ENCODE results near the gene CNKSR1. TPM values are rescaled to one million over a fixed set of nuclear protein-coding genes. Genes with fewer than 3 reads are reported as not detected.

CNKSR1 gene
- total RNA-seq, 4 donors from 2014 or later: 0.29 to 13.3 (median 7.2) TPM

GRCh38 chr1:26237230-26237966 lies 60.1 kb downstream of the CNKSR1 start:
- no peak for DNase-seq
- H3K36me3 ChIP-seq: no peaks in the 10 kb centered on the region
- intact Hi-C loops (cut with DNase I; ENCODE audit: low total_unique reads): no loop called here
- no peaks in the 10 kb centered on the region for H3K27me3 ChIP-seq
- no peaks in the 10 kb centered on the region for H3K9me3 ChIP-seq
- H3K27ac ChIP-seq: no peak overlapping the region
- H3K4me1 ChIP-seq: no peaks in the 10 kb centered on the region
- no peak overlapping the region for H3K4me3 ChIP-seq
- no peak for TF ChIP-seq POLR2A (IDR thresholded peaks at IDR 0.05)
- TF ChIP-seq, protein P1, sequence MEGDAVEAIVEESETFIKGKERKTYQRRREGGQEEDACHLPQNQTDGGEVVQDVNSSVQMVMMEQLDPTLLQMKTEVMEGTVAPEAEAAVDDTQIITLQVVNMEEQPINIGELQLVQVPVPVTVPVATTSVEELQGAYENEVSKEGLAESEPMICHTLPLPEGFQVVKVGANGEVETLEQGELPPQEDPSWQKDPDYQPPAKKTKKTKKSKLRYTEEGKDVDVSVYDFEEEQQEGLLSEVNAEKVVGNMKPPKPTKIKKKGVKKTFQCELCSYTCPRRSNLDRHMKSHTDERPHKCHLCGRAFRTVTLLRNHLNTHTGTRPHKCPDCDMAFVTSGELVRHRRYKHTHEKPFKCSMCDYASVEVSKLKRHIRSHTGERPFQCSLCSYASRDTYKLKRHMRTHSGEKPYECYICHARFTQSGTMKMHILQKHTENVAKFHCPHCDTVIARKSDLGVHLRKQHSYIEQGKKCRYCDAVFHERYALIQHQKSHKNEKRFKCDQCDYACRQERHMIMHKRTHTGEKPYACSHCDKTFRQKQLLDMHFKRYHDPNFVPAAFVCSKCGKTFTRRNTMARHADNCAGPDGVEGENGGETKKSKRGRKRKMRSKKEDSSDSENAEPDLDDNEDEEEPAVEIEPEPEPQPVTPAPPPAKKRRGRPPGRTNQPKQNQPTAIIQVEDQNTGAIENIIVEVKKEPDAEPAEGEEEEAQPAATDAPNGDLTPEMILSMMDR (IDR thresholded peaks at IDR 0.05): no peak

Other genes with a start within 250 kb of the CNKSR1 start
- 10 to 100 TPM in 1 of 4 donors, 1 to 10 TPM in 3; 6.2 to 12.3 (median 9.2) TPM for gene PAFAH2, start 179.4 kb upstream of the CNKSR1 start, total RNA-seq
- 1 to 10 TPM in 2 of 4 donors, under 1 TPM in 1, not detected in 1; 0.26 to 2.7 (median 1.7) TPM for gene EXTL1, start 155.7 kb upstream of the CNKSR1 start, total RNA-seq
- gene SLC30A2, start 131.4 kb upstream of the CNKSR1 start, total RNA-seq: under 1 TPM in 2 of 4 donors, not detected in 2; 0.07 to 0.49 TPM
- 1 to 10 TPM in 1 of 4 donors, under 1 TPM in 1, not detected in 2; 0.77 to 5.4 TPM for gene TRIM63, start 109.9 kb upstream of the CNKSR1 start, total RNA-seq
- gene PDIK1L, start 65.7 kb upstream of the CNKSR1 start, total RNA-seq: 10 to 100 TPM; 13.8 to 95.6 (median 20.9) TPM
- 10 to 100 TPM in 2 of 4 donors, 1 to 10 TPM in 2; 3.2 to 21.0 (median 14.0) TPM for gene FAM110D, start 18.4 kb upstream of the CNKSR1 start, total RNA-seq
- gene C1orf232, start 8.5 kb upstream of the CNKSR1 start, total RNA-seq: not detected
- gene ZNF593, start 7.6 kb upstream of the CNKSR1 start, total RNA-seq: 10 to 100 TPM in 3 of 4 donors, 1 to 10 TPM in 1; 7.9 to 27.1 (median 16.3) TPM
- not detected for gene ZNF593OS, start 5.7 kb upstream of the CNKSR1 start, total RNA-seq
- gene CATSPER4, start 13.1 kb downstream of the CNKSR1 start, total RNA-seq: not detected
- 10 to 100 TPM in 1 of 4 donors, 1 to 10 TPM in 3; 1.8 to 14.0 (median 5.3) TPM for gene CEP85, start 56.7 kb downstream of the CNKSR1 start, total RNA-seq
- 10 to 100 TPM in 3 of 4 donors, 1 to 10 TPM in 1; 5.0 to 86.6 (median 52.3) TPM for gene SH3BGRL3, start 102.6 kb downstream of the CNKSR1 start, total RNA-seq
- 10 to 100 TPM in 3 of 4 donors, 1 to 10 TPM in 1; 7.4 to 36.5 (median 13.4) TPM for gene UBXN11, start 129.1 kb downstream of the CNKSR1 start, total RNA-seq
- gene CD52, start 140.5 kb downstream of the CNKSR1 start, total RNA-seq: 1 to 10 TPM in 1 of 4 donors, not detected in 3; 7.8 TPM
- gene CRYBG2, start 176.6 kb downstream of the CNKSR1 start, total RNA-seq: 1 to 10 TPM in 1 of 4 donors, not detected in 3; 3.0 TPM
- not detected for gene ZNF683, start 195.3 kb downstream of the CNKSR1 start, total RNA-seq
- gene LIN28A, start 233.3 kb downstream of the CNKSR1 start, total RNA-seq: under 1 TPM in 1 of 4 donors, not detected in 3; 0.14 TPM

Measured in uterus (tissue), 4 donors.